Measurements from ENCODE around the gene SNX32.

- TF ChIP-seq CTCF (IDR thresholded peaks at IDR 0.05), result no peak
- TF ChIP-seq ZFX (IDR thresholded peaks at IDR 0.05; ENCODE audit: borderline replicate concordance), result no peak
These were observed 46.3 kb downstream of the SNX32 start for GRCh38 chr11:65880027-65880426.
